NCI-H1694 treated with DMSO at 0.1 percent for 48 hours (cell line): ENCODE results near the gene KRT2.
A peak's percentile ranks its signal among the peaks of the same experiment; 100 is the strongest.

ENCODE experiments used
- DNase-seq: peaks from one replicate; lab custom pipeline; 2025; lab: John Stamatoyannopoulos, UW

The KRT2 gene

DNA sequence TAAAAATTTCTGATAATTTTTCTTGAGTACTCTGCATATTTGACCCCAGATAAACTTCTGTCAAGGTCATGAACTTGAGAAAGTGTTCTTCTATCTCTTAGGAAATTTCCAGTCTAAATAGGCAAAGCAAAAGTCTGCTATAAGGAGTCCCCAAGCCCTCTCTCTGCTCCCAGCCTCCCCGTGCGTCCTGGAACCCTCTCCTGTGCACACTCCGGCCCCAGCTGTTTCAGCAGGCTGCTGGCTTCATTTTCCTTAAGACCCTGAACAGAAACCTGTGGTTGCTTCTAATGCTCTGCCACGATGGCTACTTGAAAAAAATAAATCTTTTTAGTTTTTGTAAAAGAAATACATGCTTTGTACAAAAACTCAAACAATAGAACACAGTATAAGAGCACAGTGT is 14.7 kb downstream of the KRT2 start:
- no peak for DNase-seq

DNA sequence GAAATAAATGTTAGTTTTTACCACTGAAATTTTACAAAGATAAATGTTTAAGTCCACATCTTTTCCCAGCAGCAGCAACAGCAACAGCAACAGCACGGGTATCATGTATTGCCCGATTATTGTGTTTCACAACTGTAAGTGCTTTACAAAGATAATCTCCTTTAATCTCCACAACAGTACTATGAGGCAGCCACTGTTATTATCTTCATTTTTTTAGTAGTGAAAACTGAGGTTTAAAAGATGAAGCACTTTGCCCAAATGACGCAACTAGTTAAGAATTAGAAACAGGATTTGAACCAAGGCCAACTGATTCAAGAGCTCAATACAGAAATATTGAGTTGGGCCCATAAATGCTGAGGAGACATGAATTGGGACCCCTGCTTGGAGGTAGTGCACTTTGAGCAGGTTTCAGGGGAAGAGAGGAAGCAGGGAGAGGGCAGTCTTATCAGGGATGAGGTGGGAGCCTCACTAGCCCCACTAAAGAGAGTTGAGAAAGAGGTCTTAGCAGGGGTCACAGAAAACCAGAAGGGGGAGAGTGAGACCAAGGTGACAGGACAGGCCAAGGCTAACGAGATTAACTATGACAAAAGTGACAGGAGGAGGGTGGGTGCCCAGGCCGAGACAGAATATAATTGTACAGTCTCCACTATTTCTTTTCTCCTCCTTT is 15.3 kb downstream of the KRT2 start:
- DNase-seq: no peak

GRCh38 chr12:52636189-52636588 is 15.8 kb downstream of the KRT2 start:
- no peak for DNase-seq

- DNase-seq: peak; percentile 84
Measured at GRCh38 chr12:52634266-52635056, 17.6 kb downstream of the KRT2 start.

DNA sequence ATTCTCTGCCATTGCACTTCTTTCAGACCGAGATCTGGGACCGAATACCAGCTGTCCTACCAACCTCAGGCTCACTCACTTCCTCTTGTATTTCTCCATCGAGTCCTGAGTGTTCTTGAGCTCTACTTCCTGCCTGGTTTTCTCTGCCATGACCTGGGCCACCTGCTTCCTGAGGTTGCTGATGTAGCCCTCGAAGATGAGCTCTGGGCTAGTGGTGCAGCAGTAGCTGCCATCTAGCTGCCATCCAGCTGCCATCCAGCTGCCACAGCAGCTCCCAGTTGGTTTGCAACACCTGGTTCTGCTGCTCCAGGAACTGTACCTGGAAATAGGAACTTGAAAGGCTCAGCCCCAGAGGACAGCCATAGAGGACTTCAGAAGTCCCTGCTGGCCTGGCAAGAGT is 18.6 kb downstream of the KRT2 start:
- no peak for DNase-seq

GRCh38 chr12:52632656-52633055 is 19.4 kb downstream of the KRT2 start:
- no peak for DNase-seq

GRCh38 chr12:52631676-52632459 is 20.1 kb downstream of the KRT2 start:
- no peak for DNase-seq

GRCh38 chr12:52631264-52631663 is 20.7 kb downstream of the KRT2 start:
- no peak for DNase-seq

- DNase-seq: no peak
Measured at GRCh38 chr12:52630599-52631200, 21.3 kb downstream of the KRT2 start.

DNA sequence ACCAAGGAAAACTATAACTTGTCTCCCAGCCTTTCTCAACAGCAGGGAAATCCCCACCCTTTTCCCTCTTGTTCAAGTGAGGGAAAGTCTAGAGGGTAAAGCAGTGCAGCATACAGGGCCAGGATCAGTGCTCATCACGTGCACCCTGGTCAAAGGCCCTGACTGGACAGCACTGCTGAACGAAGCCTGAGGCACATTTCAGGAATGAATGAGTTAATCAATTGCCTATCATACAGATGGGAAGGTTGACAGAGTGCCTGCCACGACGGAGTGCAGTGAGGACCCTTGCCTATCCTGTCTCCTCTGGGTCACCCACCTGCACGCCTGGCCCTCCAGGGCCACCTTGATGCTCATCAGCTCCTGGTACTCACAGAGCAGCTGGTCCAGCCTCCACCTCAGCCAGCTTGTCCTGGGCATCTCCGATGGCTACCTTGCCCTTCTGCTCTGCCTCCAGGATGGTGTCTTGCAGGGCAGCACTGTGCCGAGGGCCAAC is 22.0 kb downstream of the KRT2 start:
- DNase-seq: no peak

- DNase-seq: no peak
Measured at GRCh38 chr12:52629281-52630007, 22.6 kb downstream of the KRT2 start.

DNA sequence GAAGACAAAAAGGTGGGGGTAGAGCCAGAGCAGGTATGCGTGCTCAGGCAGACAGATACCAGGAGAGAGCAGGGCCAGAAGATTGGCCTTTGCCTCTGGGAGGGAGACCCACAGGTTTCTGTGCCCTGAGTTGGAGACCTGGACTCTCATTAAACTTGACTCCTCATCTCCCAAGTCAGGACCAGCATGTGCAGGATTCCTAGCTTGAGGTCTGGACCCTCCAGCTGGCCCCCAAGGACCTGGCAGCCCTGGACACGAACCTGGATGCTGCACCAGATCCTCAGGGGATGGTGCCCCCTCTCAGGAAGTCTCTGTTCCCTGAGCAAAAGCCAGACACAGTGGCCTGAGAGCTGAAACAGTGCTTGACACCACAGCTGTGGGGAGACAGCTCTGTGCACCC is 23.2 kb downstream of the KRT2 start:
- DNase-seq: no peak

DNA sequence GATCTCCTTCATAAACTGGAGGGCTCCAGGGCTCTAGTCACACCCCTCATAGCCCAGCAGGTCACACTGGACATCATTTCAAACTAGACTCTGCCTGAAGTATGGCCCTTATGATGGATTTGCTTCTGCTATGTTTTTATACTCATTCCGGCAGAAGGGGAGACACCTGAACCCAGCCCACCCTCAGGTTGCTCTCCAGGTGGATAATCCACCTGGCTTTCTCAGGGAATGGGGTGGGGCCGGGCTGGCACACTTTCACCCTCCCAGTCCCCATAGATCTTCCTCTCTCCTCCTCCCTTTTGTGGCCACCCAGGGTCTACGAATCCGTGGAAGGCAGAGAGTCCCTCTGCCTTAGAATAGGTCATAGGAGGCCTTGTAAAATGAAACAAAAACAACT is 23.9 kb downstream of the KRT2 start:
- no peak for DNase-seq

DNA sequence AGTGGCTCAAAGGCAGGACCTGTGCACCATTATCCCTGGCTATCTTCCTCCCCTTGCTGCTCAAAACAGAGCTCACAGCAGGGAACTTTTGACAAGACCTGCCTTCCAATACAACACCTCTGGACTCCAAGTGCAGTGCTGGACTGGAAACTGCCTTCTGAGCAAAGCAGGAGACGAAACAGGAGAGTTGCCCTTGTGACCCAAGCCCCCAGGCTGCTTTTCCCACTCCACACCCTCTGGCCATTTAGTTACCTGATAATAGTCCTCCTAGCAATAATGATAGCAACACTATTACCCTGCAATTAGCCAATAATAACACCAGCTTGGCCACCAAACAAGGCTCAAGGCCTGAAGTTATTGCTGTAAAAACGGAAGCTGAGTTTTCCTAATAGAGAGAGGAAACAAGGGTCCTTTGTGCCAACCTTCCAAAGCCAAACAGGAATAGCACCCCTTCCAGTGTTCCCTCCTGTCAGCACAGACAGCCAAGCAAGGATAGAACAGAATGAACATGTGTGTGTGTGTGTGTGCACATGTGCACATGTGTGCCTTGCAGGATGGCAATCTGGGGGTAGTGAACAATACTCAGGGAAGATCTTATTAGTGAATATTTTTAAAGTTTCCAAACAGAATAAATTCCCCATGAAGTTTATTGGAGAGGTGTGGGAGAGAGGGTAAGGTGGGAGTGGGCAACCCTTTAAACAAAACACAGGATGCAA is 24.5 kb downstream of the KRT2 start:
- DNase-seq: no peak

- no peak for DNase-seq
Measured at GRCh38 chr12:52622349-52622748, 29.7 kb downstream of the KRT2 start.

GRCh38 chr12:52618866-52619265 is 33.1 kb downstream of the KRT2 start:
- DNase-seq: no peak

DNA sequence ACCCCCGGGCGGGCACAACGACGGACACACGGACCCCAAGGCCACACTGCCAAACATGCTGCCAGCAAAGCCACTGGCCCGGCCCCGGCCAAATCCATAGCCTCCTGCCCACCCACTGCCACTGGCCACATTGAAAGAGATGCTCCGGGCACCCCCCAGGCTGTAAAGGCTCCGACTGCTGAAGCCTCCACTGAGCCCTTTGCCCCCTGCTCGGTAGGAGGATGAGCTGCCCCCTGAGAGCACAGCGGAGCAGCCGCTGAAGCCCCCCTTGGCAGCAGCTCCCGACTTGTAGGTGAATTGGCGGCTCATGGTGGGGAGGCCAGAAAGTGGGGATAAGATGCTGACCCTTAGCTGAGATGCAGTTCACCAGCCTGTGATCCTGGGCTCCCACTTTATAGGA is 33.8 kb downstream of the KRT2 start, which contains the start of gene KRT73:
Gene KRT73 (minus strand): TSS at position 344 of the 400 bp plus-strand sequence. CDS start 35 bp downstream, at position 309.
- no peak for DNase-seq

GRCh38 chr12:52617403-52617785 is 34.6 kb downstream of the KRT2 start:
- no peak for DNase-seq

GRCh38 chr12:52616680-52617402 is 35.2 kb downstream of the KRT2 start:
- DNase-seq: no peak

- no peak for DNase-seq
Measured at GRCh38 chr12:52615912-52616311, 36.1 kb downstream of the KRT2 start.
